Endometrium (tissue), 2 donors: Measurements from ENCODE around the gene ZNF548.

ENCODE experiments used
- FAIRE-seq: peaks from 2 replicates; lab custom pipeline; 2012; peaks lifted over from hg19 to GRCh38; lab: Jason Lieb, UNC
- donor health status: control.
- donor health status: control.

The ZNF548 gene

GRCh38 chr19:57398868-57399267 is 9.2 kb downstream of the ZNF548 start:
- FAIRE-seq, result no peak

- FAIRE-seq, result no peak
Observed at GRCh38 chr19:57403737-57404563, 14.3 kb downstream of the ZNF548 start.

GRCh38 chr19:57406516-57407123 is 17.0 kb downstream of the ZNF548 start:
- FAIRE-seq, result no peak

GRCh38 chr19:57410877-57411671 is 21.4 kb downstream of the ZNF548 start, which contains the start of gene ZNF17:
ZNF17 (plus strand) TSS chr19:57411161; CDS start chr19:57413616, 2,455 bp downstream.
- peak; percentile 92 for FAIRE-seq

GRCh38 chr19:57419439-57419838 is 29.8 kb downstream of the ZNF548 start:
- no peak for FAIRE-seq

GRCh38 chr19:57421037-57421436 is 31.4 kb downstream of the ZNF548 start:
- no peak for FAIRE-seq

GRCh38 chr19:57434386-57435061 is 44.9 kb downstream of the ZNF548 start:
- FAIRE-seq, result no peak

- FAIRE-seq, result peak; percentile 98
Observed at GRCh38 chr19:57435062-57435978, 45.7 kb downstream of the ZNF548 start, which contains the start of gene ZNF749. ZNF749 (plus strand) TSS chr19:57435325; CDS start chr19:57435579, 254 bp downstream.

GRCh38 chr19:57436417-57436816 is 46.8 kb downstream of the ZNF548 start:
- FAIRE-seq, result no peak

GRCh38 chr19:57437931-57438330 is 48.3 kb downstream of the ZNF548 start:
- no peak for FAIRE-seq

- no peak for FAIRE-seq
Observed at GRCh38 chr19:57438925-57439324, 49.3 kb downstream of the ZNF548 start.

GRCh38 chr19:57441979-57442752 is 52.5 kb downstream of the ZNF548 start:
- no peak for FAIRE-seq

- FAIRE-seq, result no peak
Observed at GRCh38 chr19:57443121-57443696, 53.6 kb downstream of the ZNF548 start.

- FAIRE-seq, result no peak
Observed at GRCh38 chr19:57452307-57452706, 62.7 kb downstream of the ZNF548 start.
